Thoracic aorta (tissue), 2 donors: ENCODE measurements around the gene TIMP3. TPM values are rescaled to one million over a fixed set of nuclear protein-coding genes. Genes with fewer than 3 reads are reported as not detected.

Experiments used
- ATAC-seq: fragments of 150-250 bp; one replicate; pipeline ENCODE4 v1.8.0; 2017; ENCODE audit warnings: low read depth; ENCODE audit not compliant: insufficient number of reproducible peaks, low FRiP score
- DNase-seq: peaks from one replicate; pipeline ENCODE4 v3.0.0-alpha.2; 2020; ENCODE audit warnings: low spot score
- H3K27ac ChIP-seq, 2 donors: fragments of 200-600 bp; sonication (generic); 1 replicate in 1 of 2; 2 replicates in 1 of 2; pipeline ENCODE4 v1.5.1; 2016; ENCODE audit warnings: mild to moderate bottlenecking in 2 of 2, moderate library complexity in 2 of 2
- H3K27me3 ChIP-seq: fragments of 200-600 bp; sonication (generic); replicated peaks from 2 replicates; pipeline ENCODE4 v1.6.0; 2016; ENCODE audit warnings: mild to moderate bottlenecking; ENCODE audit not compliant: insufficient read depth
- H3K36me3 ChIP-seq: fragments of 200-600 bp; sonication (generic); one replicate; pipeline ENCODE4 v1.5.1; 2016
- H3K4me1 ChIP-seq, 2 donors: fragments of 200-600 bp; sonication (generic); 1 replicate in 1 of 2; 2 replicates in 1 of 2; pipeline versions ENCODE4 v1.5.1 to v1.6.0; 2016; ENCODE audit warnings: low read depth in 2 of 2, mild to moderate bottlenecking in 1 of 2; ENCODE audit not compliant: control insufficient read depth in 1 of 2
- H3K4me3 ChIP-seq: fragments of 200-600 bp; sonication (generic); 2 replicates; pipeline ENCODE4 v1.5.1; 2016; ENCODE audit warnings: mild to moderate bottlenecking
- H3K9me3 ChIP-seq: fragments of 200-600 bp; sonication (generic); 2 replicates; pipeline ENCODE4 v1.5.1; 2016
- CTCF ChIP-seq: fragments of 200-600 bp; sonication (generic); IDR thresholded peaks from one replicate; pipeline ENCODE4 v1.5.1; 2019; ENCODE audit warnings: antibody characterized with exemption
- total RNA-seq, 2 donors: library from RNA; depleted of rRNA; stranded (reverse); fragments of >200 nt; gene quantifications; one replicate each; pipeline versions ENCODE4 v1.1.0 to v1.2.3, GENCODE V29; 2016

TIMP3 gene
- total RNA-seq, 2 donors from 2014 or later, result 471 to 756 TPM

DNA sequence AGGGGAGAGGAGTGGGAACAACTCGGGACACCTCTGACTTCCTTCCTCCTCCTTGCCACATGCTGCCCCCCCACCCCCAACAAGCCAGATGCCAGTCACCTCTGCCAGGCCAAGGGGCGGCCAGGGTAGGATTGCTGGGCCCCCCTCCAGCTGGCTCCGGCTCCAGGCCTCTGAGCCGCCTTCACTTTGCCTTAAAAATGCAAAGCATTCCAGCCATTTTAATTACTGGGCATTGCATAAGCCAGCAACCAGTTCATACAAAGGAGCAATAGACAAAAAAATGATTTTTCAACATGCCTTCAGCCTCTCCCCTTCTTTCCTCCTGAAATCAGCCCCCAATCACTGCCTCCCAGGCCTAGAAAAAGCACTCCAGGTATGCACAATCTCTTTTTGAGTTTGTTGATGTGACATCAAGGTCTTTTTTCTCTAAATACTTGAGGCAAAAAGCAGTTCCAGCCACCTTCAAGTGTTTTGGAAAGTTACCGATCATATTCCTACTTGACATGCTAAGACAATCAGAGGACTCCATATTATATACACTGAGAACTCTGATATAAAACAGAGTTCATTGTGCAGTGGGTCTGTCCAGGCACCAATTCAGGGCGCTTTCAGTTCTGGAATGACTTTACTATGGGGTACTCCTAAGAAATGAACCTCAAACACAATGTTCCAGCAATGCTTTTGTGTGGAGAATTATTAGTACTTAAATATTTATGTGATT, 12.4 kb upstream of the TIMP3 start:
- DNase-seq (no peak), ATAC-seq (no peak)
- Histone ChIP-seq H3K4me3 (no peak overlapping the region), H3K36me3 (no peaks in the 10 kb centered on the region), H3K9me3 (no peaks in the 10 kb centered on the region), H3K27ac (peak overlapping the region; percentile 44 to 50), H3K4me1 (peaks cover 8 to 13% of the 10 kb centered on the region in 2 donors), H3K27me3 (no peaks in the 10 kb centered on the region)
- no peak for TF ChIP-seq CTCF

- TF ChIP-seq CTCF, result no peak
- Histone ChIP-seq H3K27me3 (no peaks in the 10 kb centered on the region), H3K27ac (peak overlapping the region in 1 of 2 donors; percentile 44), H3K4me1 (peaks cover 8 to 13% of the 10 kb centered on the region in 2 donors), H3K9me3 (no peaks in the 10 kb centered on the region), H3K36me3 (no peaks in the 10 kb centered on the region), H3K4me3 (no peak overlapping the region)
- DNase-seq, result no peak
- ATAC-seq, result no peak
Observed at GRCh38 chr22:32789797-32790620, 11.5 kb upstream of the TIMP3 start.

DNA sequence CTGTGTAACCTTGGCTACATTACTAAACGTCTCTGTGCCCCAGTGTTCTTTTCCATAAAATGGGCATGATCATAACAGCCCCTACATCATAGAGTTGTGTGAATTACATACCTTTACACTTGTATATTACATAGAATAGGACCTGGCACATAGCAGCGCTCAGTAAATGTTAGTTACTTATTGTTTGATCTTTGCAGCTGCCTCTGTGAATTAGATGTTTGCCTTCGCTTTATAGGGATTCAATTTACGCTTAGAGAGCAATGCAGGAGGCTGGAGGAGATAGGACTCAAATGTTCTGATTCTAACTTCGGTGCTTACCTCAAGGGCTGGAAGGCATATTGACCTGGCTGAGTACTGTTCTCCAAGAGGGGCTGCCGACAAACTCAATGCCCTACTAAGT, 10.4 kb upstream of the TIMP3 start:
- no peak overlapping the region for H3K4me3 ChIP-seq
- no peaks in the 10 kb centered on the region for H3K9me3 ChIP-seq
- no peak for ATAC-seq
- no peaks in the 10 kb centered on the region for H3K27me3 ChIP-seq
- no peaks in the 10 kb centered on the region for H3K36me3 ChIP-seq
- DNase-seq, result no peak
- H3K27ac ChIP-seq, result no peak overlapping the region
- no peak for TF ChIP-seq CTCF
- peaks cover 8 to 13% of the 10 kb centered on the region in 2 donors for H3K4me1 ChIP-seq

DNA sequence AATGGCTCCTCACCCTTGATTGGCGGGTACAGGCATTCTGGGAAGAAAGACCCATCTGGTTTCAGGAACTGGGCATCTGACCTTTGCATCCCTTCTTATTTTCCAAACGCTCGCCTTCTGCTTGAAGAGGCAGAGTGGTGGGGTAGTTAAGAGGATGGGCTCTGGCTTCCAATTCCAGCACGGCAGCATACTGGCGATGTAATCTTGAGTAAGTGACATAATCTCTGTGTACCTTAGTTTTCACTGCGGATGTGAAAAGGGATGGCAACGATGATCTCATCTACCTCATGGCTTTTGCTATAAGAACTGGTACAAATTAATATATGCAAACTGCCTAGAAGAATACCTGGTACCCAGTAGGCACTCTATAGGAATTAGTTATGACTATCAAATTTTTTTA, 10.0 kb upstream of the TIMP3 start:
- no peak overlapping the region for H3K4me3 ChIP-seq
- no peak for TF ChIP-seq CTCF
- H3K4me1 ChIP-seq, result peaks cover 8 to 13% of the 10 kb centered on the region in 2 donors
- H3K27me3 ChIP-seq, result no peaks in the 10 kb centered on the region
- no peak overlapping the region for H3K27ac ChIP-seq
- ATAC-seq, result no peak
- H3K36me3 ChIP-seq, result no peaks in the 10 kb centered on the region
- DNase-seq, result no peak
- no peaks in the 10 kb centered on the region for H3K9me3 ChIP-seq

DNA sequence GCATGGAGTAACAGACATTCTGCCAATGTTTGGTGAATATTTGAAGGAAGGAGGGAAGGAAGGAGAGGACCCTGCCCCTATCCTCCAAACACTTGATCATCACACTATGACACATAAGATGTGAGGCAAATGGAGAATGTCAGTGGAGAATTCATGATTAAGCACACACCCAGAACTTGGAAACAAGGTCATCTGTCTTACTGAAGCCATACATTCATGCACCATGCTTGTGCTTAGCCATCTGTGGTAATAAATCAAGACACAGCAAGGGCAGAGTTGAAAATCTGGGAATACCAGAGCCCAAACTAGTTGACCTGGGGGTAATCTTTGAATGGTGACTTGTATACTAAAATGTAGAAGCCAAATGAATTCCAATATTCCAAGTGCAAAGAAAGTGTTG, 7.9 kb upstream of the TIMP3 start:
- H3K9me3 ChIP-seq, result no peaks in the 10 kb centered on the region
- TF ChIP-seq CTCF, result no peak
- H3K27me3 ChIP-seq, result no peaks in the 10 kb centered on the region
- no peak overlapping the region for H3K27ac ChIP-seq
- H3K4me3 ChIP-seq, result no peak overlapping the region
- H3K36me3 ChIP-seq, result no peaks in the 10 kb centered on the region
- ATAC-seq (no peak), DNase-seq (no peak)
- H3K4me1 ChIP-seq, result peaks cover 6 to 11% of the 10 kb centered on the region in 2 donors
